HAP-1 (cell line): ENCODE measurements around the gene PLXDC1.

ENCODE experiments used
- DNase-seq, 2 experiments: peaks; one replicate each; pipeline ENCODE4 v3.0.0-alpha.2; 2016 to 2020; ENCODE audit warnings: low spot score in 2 of 2
- H3K27me3 ChIP-seq: fragments of 250-450 bp; sonication (Bioruptor Pico); 2 replicates; pipeline ENCODE4 v1.5.1; 2020; ENCODE audit warnings: low read depth, mild to moderate bottlenecking, moderate library complexity
- H3K36me3 ChIP-seq: fragments of 250-450 bp; sonication (Bioruptor Pico); replicated peaks from 2 replicates; pipeline ENCODE4 v1.5.1; 2020; ENCODE audit warnings: mild to moderate bottlenecking
- H3K4me1 ChIP-seq: fragments of 250-450 bp; sonication (Bioruptor Pico); 2 replicates; pipeline ENCODE4 v1.5.1; 2020; ENCODE audit warnings: mild to moderate bottlenecking
- H3K4me3 ChIP-seq: fragments of 250-450 bp; sonication (Bioruptor Pico); 2 replicates; pipeline ENCODE4 v1.5.1; 2020; ENCODE audit warnings: mild to moderate bottlenecking, moderate library complexity
- H3K9me3 ChIP-seq: fragments of 250-450 bp; sonication (Bioruptor Pico); 2 replicates; pipeline ENCODE4 v1.5.1; 2020; ENCODE audit warnings: mild to moderate bottlenecking, moderate library complexity
- in situ Hi-C: fragments of 300-500 bp; cut with MboI; formaldehyde crosslinking; loops from 3 replicates; pipeline ENCODE4 v1.14.3; 2020; ENCODE audit warnings: low sequenced_read_pairs, inconsistent platforms, mixed read lengths

PLXDC1 gene

DNA sequence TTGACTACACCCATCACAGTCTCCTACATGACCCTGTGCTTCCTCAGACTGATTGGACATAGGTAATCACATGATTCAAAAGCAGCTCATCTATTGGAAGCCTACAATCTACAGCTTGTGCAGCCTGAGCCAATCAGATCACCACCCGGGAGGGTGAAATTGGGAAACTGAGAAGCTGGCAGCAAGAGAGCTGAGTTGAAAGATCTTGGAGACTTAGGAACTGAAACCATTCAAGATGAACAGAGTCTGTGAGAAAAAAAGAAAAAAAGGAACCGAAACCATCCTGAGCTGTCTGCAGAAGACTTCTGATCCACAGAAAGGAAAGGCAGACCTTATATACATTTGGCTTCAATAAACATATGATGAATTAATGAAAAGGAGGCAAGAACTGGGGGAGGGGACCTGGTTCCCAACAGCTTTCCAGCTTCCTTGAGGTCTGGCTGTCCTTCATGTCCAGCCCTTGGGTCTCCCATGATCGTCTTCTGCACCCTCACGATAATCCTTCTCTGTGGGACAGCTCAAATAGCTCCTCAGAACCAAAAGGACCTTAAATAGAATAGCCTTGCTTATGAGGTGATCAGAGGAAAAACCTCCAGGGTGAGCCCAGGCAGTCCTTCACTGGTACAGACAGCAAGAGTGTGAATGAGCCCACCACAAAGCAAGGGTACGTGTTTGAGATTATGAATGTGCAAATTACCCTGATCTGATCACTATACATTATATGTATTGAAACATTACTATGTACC lies 32.6 kb downstream of the PLXDC1 start:
- H3K9me3 ChIP-seq: no peaks in the 10 kb centered on the region
- peaks cover 11% of the 10 kb centered on the region for H3K27me3 ChIP-seq
- no peaks in the 10 kb centered on the region for H3K4me1 ChIP-seq
- in situ Hi-C loops: no loop called here
- H3K36me3 ChIP-seq: no peaks in the 10 kb centered on the region
- H3K4me3 ChIP-seq: no peak overlapping the region
- DNase-seq: no peak

GRCh38 chr17:39116224-39116623 lies 35.2 kb downstream of the PLXDC1 start:
- H3K36me3 ChIP-seq: no peaks in the 10 kb centered on the region
- peaks cover 11% of the 10 kb centered on the region for H3K27me3 ChIP-seq
- DNase-seq: no peak
- in situ Hi-C loops: no loop called here
- no peaks in the 10 kb centered on the region for H3K9me3 ChIP-seq
- no peak overlapping the region for H3K4me3 ChIP-seq
- no peaks in the 10 kb centered on the region for H3K4me1 ChIP-seq

DNA sequence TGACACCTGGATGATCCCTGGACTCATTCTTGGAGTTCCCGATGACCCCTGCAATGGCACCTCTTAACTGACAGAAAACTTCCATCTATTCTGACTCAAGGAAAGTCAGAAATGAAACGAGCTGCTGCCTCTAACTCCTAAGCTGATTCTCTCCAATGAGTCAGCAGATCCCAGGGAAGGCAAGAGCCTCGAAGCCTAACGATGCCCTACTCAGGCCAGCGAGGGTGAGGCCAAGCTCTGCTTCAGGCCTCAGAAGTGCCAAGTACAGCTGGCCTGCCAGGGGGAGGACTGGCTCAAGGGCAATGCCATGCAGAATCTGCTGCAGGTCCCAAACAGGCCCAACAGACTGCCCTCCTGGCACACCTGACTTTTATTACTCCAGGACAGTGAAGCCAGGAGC lies 36.3 kb downstream of the PLXDC1 start:
- in situ Hi-C loops: no loop called here
- DNase-seq: no peak
- no peaks in the 10 kb centered on the region for H3K9me3 ChIP-seq

GRCh38 chr17:39114723-39115122 lies 36.7 kb downstream of the PLXDC1 start:
- H3K27me3 ChIP-seq: peaks cover 20% of the 10 kb centered on the region
- in situ Hi-C loops: no loop called here
- no peaks in the 10 kb centered on the region for H3K4me1 ChIP-seq
- no peak overlapping the region for H3K4me3 ChIP-seq
- no peaks in the 10 kb centered on the region for H3K9me3 ChIP-seq
- H3K36me3 ChIP-seq: no peaks in the 10 kb centered on the region
- no peak for DNase-seq

More for the DNA sequence above, 36.3 kb downstream of the PLXDC1 start:
- H3K4me3 ChIP-seq: no peak overlapping the region
- no peaks in the 10 kb centered on the region for H3K4me1 ChIP-seq
- no peaks in the 10 kb centered on the region for H3K36me3 ChIP-seq
- H3K27me3 ChIP-seq: peaks cover 19% of the 10 kb centered on the region

DNA sequence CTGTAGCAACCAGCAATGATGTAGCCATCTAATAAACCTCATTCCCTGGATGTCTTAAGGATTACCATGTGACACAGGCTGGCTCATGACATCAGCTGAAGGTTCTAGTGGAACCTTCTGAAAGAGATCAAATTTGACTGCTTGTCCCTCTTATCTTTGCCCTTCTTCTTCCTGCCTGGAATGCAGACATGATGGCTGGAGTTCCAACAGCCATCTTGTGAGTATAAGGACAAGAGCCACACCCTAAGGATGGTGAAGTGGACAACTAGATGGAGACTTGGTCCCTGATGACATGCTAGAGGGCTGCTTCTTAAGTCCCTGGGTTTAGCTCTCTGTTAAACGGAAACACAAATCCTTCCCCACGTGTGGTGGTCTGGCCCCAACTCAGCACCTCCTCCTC lies 37.6 kb downstream of the PLXDC1 start:
- no peaks in the 10 kb centered on the region for H3K36me3 ChIP-seq
- H3K27me3 ChIP-seq: peaks cover 20% of the 10 kb centered on the region
- H3K9me3 ChIP-seq: no peaks in the 10 kb centered on the region
- no peak for DNase-seq
- in situ Hi-C loops: no loop called here
- no peak overlapping the region for H3K4me3 ChIP-seq
- H3K4me1 ChIP-seq: no peaks in the 10 kb centered on the region

GRCh38 chr17:39110435-39111136 lies 40.9 kb downstream of the PLXDC1 start:
- in situ Hi-C loops: no loop called here
- Histone ChIP-seq H3K9me3 (no peaks in the 10 kb centered on the region), H3K36me3 (no peaks in the 10 kb centered on the region), H3K27me3 (peaks cover 15% of the 10 kb centered on the region; the same call in 1 of the 2 replicates), H3K4me1 (no peaks in the 10 kb centered on the region), H3K4me3 (no peak overlapping the region)
- DNase-seq: no peak

DNA sequence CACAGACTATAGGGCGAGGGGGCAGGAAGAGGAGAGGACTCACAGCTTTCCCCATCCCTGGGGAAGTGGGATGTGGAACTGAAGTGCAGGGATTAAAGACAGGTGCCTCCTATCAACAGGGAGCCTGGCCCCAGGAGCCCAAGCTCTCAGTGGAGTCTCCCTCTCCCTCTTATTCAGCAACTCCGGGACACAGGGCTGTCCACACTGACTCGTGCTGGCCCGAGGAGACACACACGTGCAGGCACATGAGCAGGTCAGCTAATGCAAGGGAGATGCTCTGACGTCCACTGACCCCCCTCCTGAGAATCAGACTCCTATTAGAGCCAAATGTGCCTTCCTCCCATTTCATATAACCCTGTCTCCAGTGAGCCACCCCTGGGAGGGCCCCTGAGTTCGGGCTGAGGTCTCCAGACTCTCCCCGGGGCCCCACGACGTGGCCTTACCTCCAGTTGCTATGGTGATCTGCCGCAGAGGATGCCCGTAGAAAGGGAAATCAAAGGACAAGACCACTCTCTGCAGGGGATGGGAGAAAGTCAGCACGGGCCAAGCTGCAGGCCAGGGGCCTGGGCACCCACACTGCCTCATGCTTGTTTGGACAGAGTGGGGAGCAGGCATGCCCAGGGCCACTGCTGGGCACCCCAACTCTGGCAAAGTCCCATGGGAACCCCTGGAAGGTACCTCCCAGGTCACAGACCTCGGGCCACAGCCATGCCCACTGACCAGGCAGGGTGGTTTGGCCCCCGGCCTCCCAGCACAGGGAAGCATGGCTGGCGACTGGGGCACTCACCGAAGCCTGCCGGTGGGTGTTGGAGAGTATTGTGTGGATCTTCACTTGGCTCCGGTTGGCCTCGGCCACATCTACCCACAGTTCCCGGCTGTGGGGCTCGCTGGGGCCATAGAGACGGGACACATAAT lies 42.7 kb downstream of the PLXDC1 start:
- in situ Hi-C loops: no loop called here
- no peak overlapping the region for H3K4me3 ChIP-seq
- no peaks in the 10 kb centered on the region for H3K9me3 ChIP-seq
- no peaks in the 10 kb centered on the region for H3K36me3 ChIP-seq
- H3K4me1 ChIP-seq: no peaks in the 10 kb centered on the region
- no peak for DNase-seq
- peaks cover 15% of the 10 kb centered on the region; the same call in 1 of the 2 replicates for H3K27me3 ChIP-seq

DNA sequence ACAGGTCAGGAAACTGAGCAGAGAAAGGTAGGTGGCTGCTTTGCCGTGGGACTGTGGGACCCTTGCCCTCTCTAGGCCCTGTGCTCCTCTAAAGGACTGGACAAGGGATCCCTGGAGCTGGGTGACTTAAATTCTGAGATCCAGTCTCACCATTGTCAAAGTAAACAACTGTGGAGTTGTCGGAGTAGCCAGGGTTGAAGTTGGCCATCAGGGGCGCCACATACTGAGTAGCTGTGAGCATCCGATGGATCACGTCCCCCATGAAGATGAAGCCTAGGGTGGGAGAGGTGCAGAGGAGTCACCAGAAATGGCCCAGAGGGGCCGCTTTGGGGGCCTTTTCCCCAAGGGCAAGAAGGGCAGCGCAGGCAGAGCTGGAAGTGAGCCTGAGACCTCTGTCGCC lies 43.5 kb downstream of the PLXDC1 start:
- Histone ChIP-seq H3K27me3 (peaks cover 15% of the 10 kb centered on the region; the same call in 1 of the 2 replicates), H3K4me1 (no peaks in the 10 kb centered on the region), H3K4me3 (no peak overlapping the region), H3K36me3 (no peaks in the 10 kb centered on the region), H3K9me3 (no peaks in the 10 kb centered on the region)
- in situ Hi-C loops: no loop called here
- no peak for DNase-seq

- H3K36me3 ChIP-seq: no peaks in the 10 kb centered on the region
- no peak overlapping the region for H3K4me3 ChIP-seq
- no peak for DNase-seq
- no peaks in the 10 kb centered on the region for H3K4me1 ChIP-seq
- in situ Hi-C loops: no loop called here
- H3K27me3 ChIP-seq: peaks cover 15% of the 10 kb centered on the region; the same call in 1 of the 2 replicates
- no peaks in the 10 kb centered on the region for H3K9me3 ChIP-seq
Observed at GRCh38 chr17:39107155-39107554, 44.3 kb downstream of the PLXDC1 start.

GRCh38 chr17:39105705-39106104 lies 45.7 kb downstream of the PLXDC1 start:
- Histone ChIP-seq H3K27me3 (peaks cover 12% of the 10 kb centered on the region; the same call in 1 of the 2 replicates), H3K9me3 (no peaks in the 10 kb centered on the region), H3K36me3 (no peaks in the 10 kb centered on the region), H3K4me1 (no peaks in the 10 kb centered on the region), H3K4me3 (no peak overlapping the region)
- no peak for DNase-seq
- in situ Hi-C loops: no loop called here

DNA sequence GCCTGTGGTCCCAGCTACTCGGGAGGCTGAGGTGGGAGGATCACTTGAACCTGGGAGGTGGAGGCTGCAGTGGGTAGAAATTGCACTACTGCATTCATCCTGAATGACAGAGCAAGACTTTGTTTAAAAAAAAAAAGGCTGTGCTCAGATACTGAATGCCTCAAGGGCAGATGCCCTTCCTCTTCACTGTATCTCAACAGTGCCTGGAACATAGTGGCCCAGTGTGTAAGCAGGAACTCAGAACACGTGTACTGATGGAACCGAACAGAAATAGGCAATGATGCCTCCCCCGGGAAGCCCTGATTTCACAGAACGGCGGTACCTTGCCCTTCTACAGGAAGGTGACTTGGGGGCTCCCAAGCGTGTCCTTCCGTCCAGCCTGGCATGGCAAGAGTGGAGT lies 46.8 kb downstream of the PLXDC1 start:
- DNase-seq: no peak
- in situ Hi-C loops: no loop called here
- Histone ChIP-seq H3K36me3 (no peaks in the 10 kb centered on the region), H3K4me1 (no peaks in the 10 kb centered on the region), H3K27me3 (peaks cover 6% of the 10 kb centered on the region; the same call in 1 of the 2 replicates), H3K4me3 (no peak overlapping the region), H3K9me3 (no peaks in the 10 kb centered on the region)

DNA sequence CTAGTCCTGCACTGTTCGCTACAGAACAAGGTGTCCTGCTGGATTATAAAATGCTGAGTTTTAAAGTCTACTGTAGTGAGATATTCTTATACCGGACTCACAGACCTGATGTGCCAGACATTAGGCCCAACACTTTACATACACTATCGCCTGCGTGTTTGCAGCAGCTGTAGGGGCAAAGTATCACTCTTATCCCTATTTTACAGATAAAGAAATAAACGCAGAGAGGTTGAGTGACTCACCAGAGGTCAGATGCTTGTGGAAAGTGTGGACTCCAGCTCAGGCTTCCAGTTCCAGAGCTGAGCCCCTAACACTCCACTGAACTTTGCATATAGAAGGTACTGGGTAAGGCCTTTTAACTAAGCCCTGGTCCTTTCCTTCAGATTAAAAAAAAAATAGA lies 47.4 kb downstream of the PLXDC1 start:
- no peaks in the 10 kb centered on the region for H3K4me1 ChIP-seq
- H3K9me3 ChIP-seq: no peaks in the 10 kb centered on the region
- peaks cover 9% of the 10 kb centered on the region; the same call in 1 of the 2 replicates for H3K27me3 ChIP-seq
- in situ Hi-C loops: no loop called here
- no peak for DNase-seq
- no peak overlapping the region for H3K4me3 ChIP-seq
- H3K36me3 ChIP-seq: no peaks in the 10 kb centered on the region

- Histone ChIP-seq H3K36me3 (no peaks in the 10 kb centered on the region), H3K4me3 (no peak overlapping the region), H3K9me3 (no peaks in the 10 kb centered on the region), H3K4me1 (no peaks in the 10 kb centered on the region), H3K27me3 (peaks cover 11% of the 10 kb centered on the region; the same call in 1 of the 2 replicates)
- in situ Hi-C loops: no loop called here
- no peak for DNase-seq
Observed at GRCh38 chr17:39101091-39101490, 50.3 kb downstream of the PLXDC1 start.
